PC-9 (cell line): ENCODE data around the gene CDIPT. TPM values are rescaled to one million over a fixed set of nuclear protein-coding genes. Genes with fewer than 3 reads are reported as not detected.

ENCODE experiments used
- BruUV-seq: library from RNA; stranded (reverse); fragments of 400-500 nt; replicated peaks from 2 replicates; lab custom pipeline; 2021; lab: Mats Ljungman, UMichigan
- CTCF ChIA-PET: fragments of 300-600 bp; sonication (Branson Sonifier 250); formaldehyde crosslinking; loops from one replicate; lab custom pipeline; 2022; ENCODE audit warnings: antibody characterized with exemption; lab: Charles Lee
- POLR2A ChIA-PET: fragments of 300-600 bp; sonication (Branson Sonifier 250); formaldehyde crosslinking; loops from one replicate; lab custom pipeline; 2022; ENCODE audit warnings: antibody characterized with exemption; ENCODE audit not compliant: unreplicated experiment; lab: Charles Lee
- DNase-seq, 2 experiments: peaks; one replicate each; pipeline versions ENCODE4 v3.0.0 to v3.0.0-alpha.2; 2015 to 2022; ENCODE audit warnings: mixed read lengths in 1 of 2
- H2AFZ ChIP-seq: fragments of 200-600 bp; sonication (generic); 2 replicates; pipeline ENCODE4 v1.8.1; 2017; ENCODE audit warnings: antibody characterized with exemption
- H3F3A ChIP-seq: fragments of 200-600 bp; sonication (generic); 2 replicates; pipeline ENCODE4 v1.8.1; 2017; ENCODE audit warnings: antibody characterized with exemption, mild to moderate bottlenecking, low read depth; ENCODE audit not compliant: insufficient read depth
- H3K27ac ChIP-seq: fragments of 200-600 bp; sonication (generic); 2 replicates; pipeline ENCODE4 v1.6.1; 2016; ENCODE audit warnings: mixed run types
- H3K27me3 ChIP-seq: fragments of 200-600 bp; sonication (generic); 2 replicates; pipeline ENCODE4 v1.6.1; 2016; ENCODE audit warnings: low read depth, mixed run types; ENCODE audit not compliant: insufficient read depth
- H3K36me3 ChIP-seq: fragments of 200-600 bp; sonication (generic); 2 replicates; pipeline ENCODE4 v1.6.1; 2016; ENCODE audit warnings: low read depth, mixed run types
- H3K4me1 ChIP-seq: fragments of 200-600 bp; sonication (generic); replicated peaks from 2 replicates; pipeline ENCODE4 v1.6.1; 2016; ENCODE audit warnings: mixed run types; ENCODE audit not compliant: insufficient read depth
- H3K4me2 ChIP-seq: fragments of 200-600 bp; sonication (generic); 2 replicates; pipeline ENCODE4 v1.6.1; 2017; ENCODE audit warnings: mixed run types
- H3K4me3 ChIP-seq: fragments of 200-600 bp; sonication (generic); 2 replicates; pipeline ENCODE4 v1.6.1; 2016; ENCODE audit warnings: mixed run types
- H3K79me2 ChIP-seq: fragments of 200-600 bp; sonication (generic); 2 replicates; pipeline ENCODE4 v1.6.1; 2017; ENCODE audit warnings: low read depth, mixed run types
- H3K9me2 ChIP-seq: fragments of 200-600 bp; sonication (generic); 2 replicates; pipeline ENCODE4 v1.8.1; 2017; ENCODE audit warnings: mild to moderate bottlenecking; ENCODE audit not compliant: insufficient read depth
- H3K9me3 ChIP-seq: fragments of 200-600 bp; sonication (generic); 2 replicates; pipeline ENCODE4 v1.8.1; 2016; ENCODE audit warnings: low read depth; ENCODE audit not compliant: insufficient read depth
- H4K20me1 ChIP-seq: fragments of 200-600 bp; sonication (generic); 2 replicates; pipeline ENCODE4 v1.8.1; 2017; ENCODE audit not compliant: insufficient read depth
- CTCF ChIP-seq: fragments of 200-600 bp; sonication (generic); conservative IDR thresholded peaks from 2 replicates; pipeline ENCODE4 v1.6.1; 2017; ENCODE audit warnings: mixed run types, antibody characterized with exemption, mild to moderate bottlenecking, moderate library complexity
- EZH2 ChIP-seq: fragments of 200-600 bp; sonication (generic); IDR thresholded peaks from 2 replicates; pipeline ENCODE4 v1.8.0; 2017; ENCODE audit warnings: antibody characterized with exemption, low read depth
- intact Hi-C: fragments of 100-400 bp; cut with micrococcal nuclease; formaldehyde crosslinking; loops from one replicate; pipeline ENCODE4 v1.10.0; 2022; ENCODE audit not compliant: unreplicated experiment
- total RNA-seq: library from RNA; stranded (reverse); gene quantifications from 2 replicates; pipeline ENCODE4 v1.2.3, GENCODE V29; 2021

The CDIPT gene
- total RNA-seq, 1 experiment from 2014 or later = 90.6 TPM

GRCh38 chr16:29908719-29909220 is 45.7 kb upstream of the CDIPT start:
- Histone ChIP-seq H2AFZ (no peak overlapping the region), H4K20me1 (no peaks in the 10 kb centered on the region), H3K79me2 (no peaks in the 10 kb centered on the region), H3K9me3 (no peaks in the 10 kb centered on the region), H3K9me2 (no peaks in the 10 kb centered on the region), H3K27me3 (no peaks in the 10 kb centered on the region), H3K4me3 (no peak overlapping the region), H3K36me3 (no peaks in the 10 kb centered on the region), H3K4me2 (no peak overlapping the region), H3F3A (peaks cover 4% of the 10 kb centered on the region; the same call in 1 of the 2 replicates), H3K27ac (no peak overlapping the region), H3K4me1 (no peaks in the 10 kb centered on the region)
- ChIA-PET CTCF (interaction anchor here (0.6 kb wide), 1 partner anchor 898 kb away, joined by 4 read pairs; no protein-coding TSS in a partner anchor), POLR2A (no interaction called here)
- no peak for DNase-seq
- TF ChIP-seq EZH2 = no peak
- no peak for TF ChIP-seq CTCF
- intact Hi-C loops = no loop called here
- TSS peak; percentile 9 for BruUV-seq

GRCh38 chr16:29907973-29908372 is 44.9 kb upstream of the CDIPT start:
- no peaks in the 10 kb centered on the region for H3K36me3 ChIP-seq
- H3K9me3 ChIP-seq = no peaks in the 10 kb centered on the region
- ChIA-PET POLR2A (no interaction called here), CTCF (interaction anchor here (0.5 to 0.7 kb wide), 2 partner anchors 21 to 790 kb away, joined by 4 read pairs; no protein-coding TSS in a partner anchor)
- no peaks in the 10 kb centered on the region for H3K9me2 ChIP-seq
- no peak overlapping the region for H3K27ac ChIP-seq
- H3K4me1 ChIP-seq = no peaks in the 10 kb centered on the region
- H3K79me2 ChIP-seq = no peaks in the 10 kb centered on the region
- H3K27me3 ChIP-seq = no peaks in the 10 kb centered on the region
- H3K4me3 ChIP-seq = no peak overlapping the region
- H3F3A ChIP-seq = peaks cover 4% of the 10 kb centered on the region; the same call in 1 of the 2 replicates
- intact Hi-C loops = no loop called here
- H2AFZ ChIP-seq = no peak overlapping the region
- no peaks in the 10 kb centered on the region for H4K20me1 ChIP-seq
- no peak overlapping the region for H3K4me2 ChIP-seq
- TF ChIP-seq EZH2 (no peak), CTCF (no peak)
- BruUV-seq = no TSS peak
- DNase-seq = no peak

GRCh38 chr16:29906520-29907244 is 43.7 kb upstream of the CDIPT start:
- TF ChIP-seq EZH2 (no peak), CTCF (no peak)
- Histone ChIP-seq H3K9me2 (no peaks in the 10 kb centered on the region), H3K27me3 (no peaks in the 10 kb centered on the region), H2AFZ (no peak overlapping the region), H3K4me3 (no peak overlapping the region), H4K20me1 (no peaks in the 10 kb centered on the region), H3F3A (peaks cover 4% of the 10 kb centered on the region; the same call in 1 of the 2 replicates), H3K9me3 (no peaks in the 10 kb centered on the region), H3K79me2 (0 out of 2 replicates have a peak, but pooled peaks cover 5% of the 10 kb centered on the region), H3K4me2 (no peak overlapping the region), H3K4me1 (no peaks in the 10 kb centered on the region), H3K27ac (no peak overlapping the region), H3K36me3 (no peaks in the 10 kb centered on the region)
- BruUV-seq = no TSS peak
- no peak for DNase-seq
- CTCF ChIA-PET = interaction anchor here (0.6 kb wide), 1 partner anchor 186 kb away, joined by 7 read pairs; no protein-coding TSS in a partner anchor
- intact Hi-C loops = no loop called here
- POLR2A ChIA-PET = no interaction called here
